DND-41 (cell line): ENCODE data around the gene SH3RF3.

ENCODE experiments used
- ATAC-seq: fragments of 200-7000 bp; cut with Tn5 transposase; 3 replicates; pipeline ENCODE4 v1.9.1; 2021; ENCODE audit warnings: low read depth; ENCODE audit not compliant: insufficient read depth
- DNase-seq: peaks from one replicate; pipeline ENCODE4 v3.0.0-alpha.2; 2020
- H2AFZ ChIP-seq: 2 replicates; pipeline ENCODE4 v1.6.0; 2012; ENCODE audit warnings: low read depth, low read length
- H3K27ac ChIP-seq: 2 replicates; pipeline ENCODE4 v1.5.1; 2012; ENCODE audit warnings: low read length, inconsistent platforms
- H3K27me3 ChIP-seq: fragments of 200-600 bp; sonication (generic); 2 replicates; pipeline ENCODE4 v1.6.0; 2012; ENCODE audit warnings: low read length, mild to moderate bottlenecking, inconsistent platforms; ENCODE audit not compliant: insufficient read depth, poor library complexity
- H3K36me3 ChIP-seq: 2 replicates; pipeline ENCODE4 v1.5.1; 2012; ENCODE audit warnings: low read length, inconsistent platforms; ENCODE audit not compliant: insufficient read depth
- H3K4me1 ChIP-seq: 2 replicates; pipeline ENCODE4 v1.5.1; 2012; ENCODE audit warnings: mild to moderate bottlenecking, low read length; ENCODE audit not compliant: insufficient read depth
- H3K4me2 ChIP-seq: 2 replicates; pipeline ENCODE4 v1.6.0; 2012; ENCODE audit warnings: mild to moderate bottlenecking, moderate library complexity, low read length, inconsistent platforms; ENCODE audit not compliant: insufficient read depth
- H3K4me3 ChIP-seq, 2 experiments: fragments of 200-600 bp in 1 of 2; shearing (Covaris generic) in 1 of 2; 2 replicates each; pipeline ENCODE4 v1.5.1; 2012 to 2016; ENCODE audit warnings: inconsistent platforms in 2 of 2, low read length in 2 of 2, mild to moderate bottlenecking in 2 of 2, low read depth in 1 of 2, moderate library complexity in 1 of 2
- H3K79me2 ChIP-seq: 2 replicates; pipeline ENCODE4 v1.6.0; 2012; ENCODE audit warnings: low read length, inconsistent platforms; ENCODE audit not compliant: insufficient read depth
- H3K9ac ChIP-seq: 2 replicates; pipeline ENCODE4 v1.6.0; 2012; ENCODE audit warnings: low read depth, mild to moderate bottlenecking, inconsistent platforms, low read length, moderate library complexity
- H3K9me3 ChIP-seq: 2 replicates; pipeline ENCODE4 v1.5.1; 2012; ENCODE audit warnings: low read length, moderate library complexity, mild to moderate bottlenecking, inconsistent platforms; ENCODE audit not compliant: insufficient read depth, severe bottlenecking
- H4K20me1 ChIP-seq: 2 replicates; pipeline ENCODE4 v1.6.0; 2012; ENCODE audit warnings: low read length; ENCODE audit not compliant: insufficient read depth
- EZH2 ChIP-seq: IDR thresholded peaks from 3 replicates; pipeline ENCODE4 v1.6.1; 2012; ENCODE audit warnings: borderline replicate concordance, low read depth, mild to moderate bottlenecking, moderate library complexity, low read length, inconsistent platforms; ENCODE audit not compliant: severe bottlenecking
- TF ChIP-seq, protein P1 (sequence below): IDR thresholded peaks from 2 replicates; pipeline ENCODE4 v1.5.1; 2012; ENCODE audit warnings: borderline replicate concordance, low read length, moderate library complexity, mild to moderate bottlenecking; ENCODE audit not compliant: poor library complexity, severe bottlenecking; ENCODE audit errors: extremely low read depth

SH3RF3 gene

GRCh38 chr2:109422758-109423500 lies 293.9 kb downstream of the SH3RF3 start:
- no peak overlapping the region for H3K4me3 ChIP-seq
- no peak overlapping the region for H3K27ac ChIP-seq
- no peaks in the 10 kb centered on the region for H4K20me1 ChIP-seq
- no peaks in the 10 kb centered on the region for H3K79me2 ChIP-seq
- TF ChIP-seq, protein P1, sequence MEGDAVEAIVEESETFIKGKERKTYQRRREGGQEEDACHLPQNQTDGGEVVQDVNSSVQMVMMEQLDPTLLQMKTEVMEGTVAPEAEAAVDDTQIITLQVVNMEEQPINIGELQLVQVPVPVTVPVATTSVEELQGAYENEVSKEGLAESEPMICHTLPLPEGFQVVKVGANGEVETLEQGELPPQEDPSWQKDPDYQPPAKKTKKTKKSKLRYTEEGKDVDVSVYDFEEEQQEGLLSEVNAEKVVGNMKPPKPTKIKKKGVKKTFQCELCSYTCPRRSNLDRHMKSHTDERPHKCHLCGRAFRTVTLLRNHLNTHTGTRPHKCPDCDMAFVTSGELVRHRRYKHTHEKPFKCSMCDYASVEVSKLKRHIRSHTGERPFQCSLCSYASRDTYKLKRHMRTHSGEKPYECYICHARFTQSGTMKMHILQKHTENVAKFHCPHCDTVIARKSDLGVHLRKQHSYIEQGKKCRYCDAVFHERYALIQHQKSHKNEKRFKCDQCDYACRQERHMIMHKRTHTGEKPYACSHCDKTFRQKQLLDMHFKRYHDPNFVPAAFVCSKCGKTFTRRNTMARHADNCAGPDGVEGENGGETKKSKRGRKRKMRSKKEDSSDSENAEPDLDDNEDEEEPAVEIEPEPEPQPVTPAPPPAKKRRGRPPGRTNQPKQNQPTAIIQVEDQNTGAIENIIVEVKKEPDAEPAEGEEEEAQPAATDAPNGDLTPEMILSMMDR = no peak
- TF ChIP-seq EZH2 = no peak
- no peak overlapping the region for H3K9ac ChIP-seq
- no peak for ATAC-seq
- no peaks in the 10 kb centered on the region for H3K36me3 ChIP-seq
- no peaks in the 10 kb centered on the region for H3K4me1 ChIP-seq
- H3K9me3 ChIP-seq = no peaks in the 10 kb centered on the region
- H3K27me3 ChIP-seq = no peaks in the 10 kb centered on the region
- H2AFZ ChIP-seq = no peak overlapping the region
- DNase-seq = no peak
- no peak overlapping the region for H3K4me2 ChIP-seq

DNA sequence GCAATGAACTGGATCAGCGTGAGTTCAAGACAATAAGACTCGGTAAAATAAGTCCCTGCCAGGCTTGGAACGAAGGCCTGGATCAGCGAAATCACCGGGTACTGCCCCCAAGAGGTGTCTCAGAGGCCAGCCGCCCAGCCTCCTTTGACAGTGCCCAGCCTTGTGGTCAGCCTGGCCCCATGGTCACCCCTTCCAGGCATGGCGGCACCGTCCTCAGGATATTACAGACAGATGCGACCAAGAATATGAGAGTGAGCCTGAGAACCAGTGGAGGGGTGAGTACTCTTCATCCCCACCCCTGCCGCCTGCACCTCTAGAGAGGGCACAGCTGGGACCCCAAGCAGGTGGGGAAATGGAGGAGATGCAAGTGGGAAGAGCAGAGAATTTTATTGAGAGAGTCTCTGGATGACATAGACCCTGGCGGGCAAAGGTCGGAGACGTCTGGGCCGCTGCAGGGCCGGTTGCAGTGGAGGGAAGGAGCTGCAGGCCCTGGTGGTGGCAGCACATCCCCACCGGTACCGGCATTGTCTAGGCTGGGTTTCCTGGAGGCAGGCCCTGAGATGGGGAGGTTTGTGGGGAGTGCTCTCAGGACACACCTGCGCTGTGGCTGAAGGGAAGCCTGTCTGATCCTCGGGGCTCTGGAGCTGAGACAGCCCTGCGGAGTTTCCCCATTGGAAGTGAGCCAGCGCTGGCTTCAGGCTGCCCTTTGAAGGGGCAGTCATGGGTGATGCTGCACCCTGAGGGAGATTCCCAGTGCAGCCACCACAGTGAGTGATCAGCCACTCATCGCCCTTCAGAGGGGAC lies 294.8 kb downstream of the SH3RF3 start:
- DNase-seq (no peak), ATAC-seq (no peak)
- no peak overlapping the region for H2AFZ ChIP-seq
- no peak overlapping the region for H3K4me3 ChIP-seq
- no peak overlapping the region for H3K9ac ChIP-seq
- no peaks in the 10 kb centered on the region for H3K9me3 ChIP-seq
- TF ChIP-seq, protein P1 = no peak
- TF ChIP-seq EZH2 = no peak
- no peak overlapping the region for H3K27ac ChIP-seq
- no peak overlapping the region for H3K4me2 ChIP-seq
- H3K79me2 ChIP-seq = no peaks in the 10 kb centered on the region
- no peaks in the 10 kb centered on the region for H4K20me1 ChIP-seq
- no peaks in the 10 kb centered on the region for H3K27me3 ChIP-seq
- H3K4me1 ChIP-seq = no peaks in the 10 kb centered on the region
- H3K36me3 ChIP-seq = no peaks in the 10 kb centered on the region

DNA sequence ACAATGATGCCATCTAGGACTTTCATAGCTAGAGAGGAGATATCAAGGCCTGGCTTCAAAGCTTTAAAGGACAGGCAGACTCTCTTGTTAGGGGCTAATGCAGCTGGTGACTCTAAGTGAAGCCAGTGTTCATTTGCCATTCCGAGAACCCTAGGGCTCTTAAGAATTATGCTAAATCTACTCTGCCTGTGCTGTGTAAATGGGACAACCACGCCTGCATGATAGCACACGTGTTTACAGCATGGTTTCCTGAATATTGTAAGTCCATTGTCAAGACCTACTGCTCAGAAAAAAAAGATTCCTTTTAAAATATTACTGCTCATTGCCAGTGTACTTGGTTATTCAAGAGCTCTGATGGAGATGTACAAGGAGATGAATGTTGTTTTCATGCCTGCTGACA lies 296.4 kb downstream of the SH3RF3 start:
- Histone ChIP-seq H3K79me2 (no peaks in the 10 kb centered on the region), H3K4me3 (no peak overlapping the region), H3K4me2 (no peak overlapping the region), H4K20me1 (no peaks in the 10 kb centered on the region; the same call in 1 of the 2 replicates), H3K9ac (no peak overlapping the region), H3K27ac (no peak overlapping the region), H3K4me1 (no peaks in the 10 kb centered on the region), H3K9me3 (no peaks in the 10 kb centered on the region), H3K27me3 (no peaks in the 10 kb centered on the region), H3K36me3 (no peaks in the 10 kb centered on the region), H2AFZ (no peak overlapping the region)
- no peak for ATAC-seq
- no peak for DNase-seq
- TF ChIP-seq, protein P1 = no peak
- TF ChIP-seq EZH2 = no peak
